ENCODE results near the gene MRPL36.

The MRPL36 gene

GRCh38 chr5:1779021-1779680 lies 20.5 kb downstream of the MRPL36 start:
- no peak overlapping the region for H3K27ac ChIP-seq
- no peak for TF ChIP-seq CTCF (conservative IDR thresholded peaks at IDR 0.05; ENCODE audit: low read depth, low read length)
- H3K4me2 ChIP-seq, result no peak overlapping the region
- no peak overlapping the region for H3K4me3 ChIP-seq (IDR thresholded peaks at IDR 0.05; ENCODE audit: insufficient read depth, low read depth, low read length)
- H4K20me1 ChIP-seq (ENCODE audit: insufficient read depth), result no peaks in the 10 kb centered on the region
- H2AFZ ChIP-seq (ENCODE audit: low read depth), result no peak overlapping the region
- H3K36me3 ChIP-seq (ENCODE audit: insufficient read depth), result no peaks in the 10 kb centered on the region
- H3K4me1 ChIP-seq (ENCODE audit: low read depth, poor library complexity, severe bottlenecking), result no peaks in the 10 kb centered on the region
- no peaks in the 10 kb centered on the region for H3K27me3 ChIP-seq (ENCODE audit: insufficient read depth, low read depth)
- no peaks in the 10 kb centered on the region for H3K79me2 ChIP-seq (ENCODE audit: insufficient read depth, low read depth)
- no peak overlapping the region for H3K9ac ChIP-seq

GRCh38 chr5:1778138-1779020 lies 21.3 kb downstream of the MRPL36 start:
- Histone ChIP-seq H3K27ac (no peak overlapping the region), H3K27me3 (ENCODE audit: insufficient read depth, low read depth) (no peaks in the 10 kb centered on the region), H4K20me1 (ENCODE audit: insufficient read depth) (no peaks in the 10 kb centered on the region), H3K4me3 (IDR thresholded peaks at IDR 0.05; ENCODE audit: insufficient read depth, low read depth, low read length) (no peak overlapping the region), H3K79me2 (ENCODE audit: insufficient read depth, low read depth) (no peaks in the 10 kb centered on the region), H3K9ac (no peak overlapping the region), H3K4me1 (ENCODE audit: low read depth, poor library complexity, severe bottlenecking) (no peaks in the 10 kb centered on the region), H2AFZ (ENCODE audit: low read depth) (no peak overlapping the region), H3K4me2 (no peak overlapping the region), H3K36me3 (ENCODE audit: insufficient read depth) (no peaks in the 10 kb centered on the region)
- no peak for TF ChIP-seq CTCF (conservative IDR thresholded peaks at IDR 0.05; ENCODE audit: low read depth, low read length)

- no peaks in the 10 kb centered on the region for H3K27me3 ChIP-seq (ENCODE audit: insufficient read depth, low read depth)
- no peaks in the 10 kb centered on the region for H4K20me1 ChIP-seq (ENCODE audit: insufficient read depth)
- H2AFZ ChIP-seq (ENCODE audit: low read depth), result no peak overlapping the region
- H3K27ac ChIP-seq, result no peak overlapping the region
- H3K4me1 ChIP-seq (ENCODE audit: low read depth, poor library complexity, severe bottlenecking), result no peaks in the 10 kb centered on the region
- no peak overlapping the region for H3K4me3 ChIP-seq (IDR thresholded peaks at IDR 0.05; ENCODE audit: insufficient read depth, low read depth, low read length)
- no peak overlapping the region for H3K9ac ChIP-seq
- no peaks in the 10 kb centered on the region for H3K36me3 ChIP-seq (ENCODE audit: insufficient read depth)
- H3K4me2 ChIP-seq, result no peak overlapping the region
- TF ChIP-seq CTCF (conservative IDR thresholded peaks at IDR 0.05; ENCODE audit: low read depth, low read length), result no peak
- no peaks in the 10 kb centered on the region for H3K79me2 ChIP-seq (ENCODE audit: insufficient read depth, low read depth)
Observed at GRCh38 chr5:1777281-1778137, 22.1 kb downstream of the MRPL36 start.

GRCh38 chr5:1776831-1777230 lies 22.8 kb downstream of the MRPL36 start:
- Histone ChIP-seq H3K27ac (no peak overlapping the region), H3K79me2 (ENCODE audit: insufficient read depth, low read depth) (no peaks in the 10 kb centered on the region), H3K9ac (no peak overlapping the region), H3K4me2 (no peak overlapping the region), H2AFZ (ENCODE audit: low read depth) (no peak overlapping the region), H3K4me3 (IDR thresholded peaks at IDR 0.05; ENCODE audit: insufficient read depth, low read depth, low read length) (no peak overlapping the region), H4K20me1 (ENCODE audit: insufficient read depth) (no peaks in the 10 kb centered on the region), H3K36me3 (ENCODE audit: insufficient read depth) (no peaks in the 10 kb centered on the region), H3K4me1 (ENCODE audit: low read depth, poor library complexity, severe bottlenecking) (no peaks in the 10 kb centered on the region), H3K27me3 (ENCODE audit: insufficient read depth, low read depth) (no peaks in the 10 kb centered on the region)
- no peak for TF ChIP-seq CTCF (conservative IDR thresholded peaks at IDR 0.05; ENCODE audit: low read depth, low read length)
